GM12878 (cell line): ENCODE measurements around the gene CDH9.

Source experiments
- FOXM1 ChIP-seq: IDR thresholded peaks from 2 replicates; pipeline ENCODE4 v1.6.1; 2012; ENCODE audit warnings: low read depth, mild to moderate bottlenecking, inconsistent platforms, low read length, moderate library complexity
- MXI1 ChIP-seq: fragments of 150-350 bp; IDR thresholded peaks from 2 replicates; pipeline ENCODE4 v1.6.1; 2011; ENCODE audit warnings: low read depth, mild to moderate bottlenecking, inconsistent platforms, low read length, improper control_type of control experiment
- NFYB ChIP-seq: IDR thresholded peaks from 2 replicates; pipeline ENCODE4 v1.6.1; 2011; ENCODE audit warnings: low read depth, mild to moderate bottlenecking, low read length, improper control_type of control experiment, moderate library complexity; ENCODE audit not compliant: insufficient read depth
- NRF1 ChIP-seq: conservative IDR thresholded peaks from 2 replicates; pipeline ENCODE4 v1.6.1; 2011; ENCODE audit warnings: mild to moderate bottlenecking, low read depth, low read length, improper control_type of control experiment
- POLR2A ChIP-seq: IDR thresholded peaks from 2 replicates; pipeline ENCODE4 v1.6.1; 2011; ENCODE audit warnings: low read depth, mild to moderate bottlenecking, low read length
- POLR2AphosphoS5 ChIP-seq: IDR thresholded peaks from 2 replicates; pipeline ENCODE4 v1.6.1; 2011; ENCODE audit warnings: mild to moderate bottlenecking, low read length, inconsistent platforms
- RAD51 ChIP-seq: fragments of 450-650 bp; IDR thresholded peaks from 2 replicates; pipeline ENCODE4 v1.6.1; 2016; ENCODE audit warnings: moderate library complexity, mild to moderate bottlenecking, inconsistent platforms
- RELA ChIP-seq: fragments of 450-650 bp; IDR thresholded peaks from 2 replicates; pipeline ENCODE4 v1.8.0; 2014; ENCODE audit warnings: borderline replicate concordance; ENCODE audit not compliant: partially characterized antibody
- RFX5 ChIP-seq: IDR thresholded peaks from 2 replicates; pipeline ENCODE4 v1.6.1; 2011; ENCODE audit warnings: low read depth, low read length, improper control_type of control experiment
- SUZ12 ChIP-seq: fragments of 200-600 bp; sonication (generic); IDR thresholded peaks from one replicate; pipeline ENCODE4 v1.6.1; 2018; ENCODE audit warnings: antibody characterized with exemption, mild to moderate bottlenecking; ENCODE audit not compliant: unreplicated experiment
- TF ChIP-seq, protein P1 (sequence below), 3 experiments: IDR thresholded peaks in 2 of 3; conservative IDR thresholded peaks in 1 of 3; 2 replicates each; pipeline ENCODE4 v1.5.1; 2011; ENCODE audit warnings: low read depth in 3 of 3, low read length in 3 of 3, mild to moderate bottlenecking in 3 of 3, control low read depth in 2 of 3, moderate library complexity in 2 of 3, inconsistent platforms in 1 of 3, mixed read lengths in 1 of 3; ENCODE audit not compliant: control insufficient read depth in 2 of 3, insufficient read depth in 1 of 3; ENCODE audit errors: extremely low read depth in 1 of 3
- TF ChIP-seq, protein P2 (sequence below): IDR thresholded peaks from 2 replicates; pipeline ENCODE4 v1.6.1; 2012; ENCODE audit warnings: low read depth, low read length, improper control_type of control experiment
- TF ChIP-seq, protein P3 (sequence below): IDR thresholded peaks from 2 replicates; pipeline ENCODE4 v1.6.1; 2012; ENCODE audit warnings: low read length, inconsistent platforms
- TF ChIP-seq, protein P4 (sequence below): IDR thresholded peaks from 2 replicates; pipeline ENCODE4 v1.6.1; 2012; ENCODE audit warnings: low read depth, low read length, improper control_type of control experiment

DNA sequence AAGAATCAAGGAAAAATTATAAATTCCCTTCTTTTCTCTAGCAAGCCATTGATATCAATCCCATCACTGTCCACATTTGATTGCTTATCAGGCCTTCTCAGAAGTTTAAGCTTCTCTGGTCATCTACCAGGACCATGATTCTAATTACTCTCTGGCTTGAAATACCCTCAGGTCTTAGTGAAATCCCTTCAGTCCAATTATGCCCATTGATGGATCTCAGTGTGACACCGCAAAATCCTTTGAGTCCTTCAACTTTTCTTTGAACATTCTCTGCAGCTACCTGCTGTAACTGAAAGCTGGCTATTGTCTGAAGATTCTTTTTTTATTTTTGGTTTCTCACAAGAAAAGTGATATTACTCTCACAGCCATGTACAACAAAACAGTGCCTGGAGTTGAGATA, 3.0 kb upstream of the CDH9 start:
- TF ChIP-seq FOXM1 (no peak), POLR2A (no peak), POLR2AphosphoS5 (no peak), SUZ12 (no peak), NRF1 (no peak), RELA (no peak), NFYB (no peak), RFX5 (no peak), RAD51 (no peak), MXI1 (no peak)
- TF ChIP-seq, protein P1, sequence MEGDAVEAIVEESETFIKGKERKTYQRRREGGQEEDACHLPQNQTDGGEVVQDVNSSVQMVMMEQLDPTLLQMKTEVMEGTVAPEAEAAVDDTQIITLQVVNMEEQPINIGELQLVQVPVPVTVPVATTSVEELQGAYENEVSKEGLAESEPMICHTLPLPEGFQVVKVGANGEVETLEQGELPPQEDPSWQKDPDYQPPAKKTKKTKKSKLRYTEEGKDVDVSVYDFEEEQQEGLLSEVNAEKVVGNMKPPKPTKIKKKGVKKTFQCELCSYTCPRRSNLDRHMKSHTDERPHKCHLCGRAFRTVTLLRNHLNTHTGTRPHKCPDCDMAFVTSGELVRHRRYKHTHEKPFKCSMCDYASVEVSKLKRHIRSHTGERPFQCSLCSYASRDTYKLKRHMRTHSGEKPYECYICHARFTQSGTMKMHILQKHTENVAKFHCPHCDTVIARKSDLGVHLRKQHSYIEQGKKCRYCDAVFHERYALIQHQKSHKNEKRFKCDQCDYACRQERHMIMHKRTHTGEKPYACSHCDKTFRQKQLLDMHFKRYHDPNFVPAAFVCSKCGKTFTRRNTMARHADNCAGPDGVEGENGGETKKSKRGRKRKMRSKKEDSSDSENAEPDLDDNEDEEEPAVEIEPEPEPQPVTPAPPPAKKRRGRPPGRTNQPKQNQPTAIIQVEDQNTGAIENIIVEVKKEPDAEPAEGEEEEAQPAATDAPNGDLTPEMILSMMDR (IDR thresholded peaks at IDR 0.05 in 2 of 3, conservative IDR thresholded peaks at IDR 0.05 in 1 of 3; ENCODE audit: control insufficient read depth in 2 of 3, extremely low read depth in 1 of 3, insufficient read depth in 1 of 3, low read depth in 3 of 3, low read length in 3 of 3) = no peak
- TF ChIP-seq, protein P2, sequence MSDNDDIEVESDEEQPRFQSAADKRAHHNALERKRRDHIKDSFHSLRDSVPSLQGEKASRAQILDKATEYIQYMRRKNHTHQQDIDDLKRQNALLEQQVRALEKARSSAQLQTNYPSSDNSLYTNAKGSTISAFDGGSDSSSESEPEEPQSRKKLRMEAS = no peak
- TF ChIP-seq, protein P3, sequence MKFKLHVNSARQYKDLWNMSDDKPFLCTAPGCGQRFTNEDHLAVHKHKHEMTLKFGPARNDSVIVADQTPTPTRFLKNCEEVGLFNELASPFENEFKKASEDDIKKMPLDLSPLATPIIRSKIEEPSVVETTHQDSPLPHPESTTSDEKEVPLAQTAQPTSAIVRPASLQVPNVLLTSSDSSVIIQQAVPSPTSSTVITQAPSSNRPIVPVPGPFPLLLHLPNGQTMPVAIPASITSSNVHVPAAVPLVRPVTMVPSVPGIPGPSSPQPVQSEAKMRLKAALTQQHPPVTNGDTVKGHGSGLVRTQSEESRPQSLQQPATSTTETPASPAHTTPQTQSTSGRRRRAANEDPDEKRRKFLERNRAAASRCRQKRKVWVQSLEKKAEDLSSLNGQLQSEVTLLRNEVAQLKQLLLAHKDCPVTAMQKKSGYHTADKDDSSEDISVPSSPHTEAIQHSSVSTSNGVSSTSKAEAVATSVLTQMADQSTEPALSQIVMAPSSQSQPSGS = no peak
- TF ChIP-seq, protein P4, sequence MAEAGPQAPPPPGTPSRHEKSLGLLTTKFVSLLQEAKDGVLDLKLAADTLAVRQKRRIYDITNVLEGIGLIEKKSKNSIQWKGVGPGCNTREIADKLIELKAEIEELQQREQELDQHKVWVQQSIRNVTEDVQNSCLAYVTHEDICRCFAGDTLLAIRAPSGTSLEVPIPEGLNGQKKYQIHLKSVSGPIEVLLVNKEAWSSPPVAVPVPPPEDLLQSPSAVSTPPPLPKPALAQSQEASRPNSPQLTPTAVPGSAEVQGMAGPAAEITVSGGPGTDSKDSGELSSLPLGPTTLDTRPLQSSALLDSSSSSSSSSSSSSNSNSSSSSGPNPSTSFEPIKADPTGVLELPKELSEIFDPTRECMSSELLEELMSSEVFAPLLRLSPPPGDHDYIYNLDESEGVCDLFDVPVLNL = no peak
